GM19328 (cell line): ENCODE data around the gene TYROBP.
"Not testable (repeated sequence)": the region's sequence is repeated elsewhere in the genome, so short reads cannot be mapped to it uniquely, and the experiment has no call there.

Experiments used
- ATAC-seq: cut with Tn5 transposase; IDR thresholded peaks from one replicate; pipeline ENCODE4 v1.9.1; 2021; ENCODE audit warnings: mild to moderate bottlenecking, moderate library complexity; ENCODE audit not compliant: unreplicated experiment

TYROBP gene

GRCh38 chr19:35932291-35932936, 24.3 kb upstream of the TYROBP start:
- no peak for ATAC-seq

- ATAC-seq: no peak
These were observed 23.7 kb upstream of the TYROBP start for GRCh38 chr19:35931874-35932202.

GRCh38 chr19:35931161-35931873, 23.2 kb upstream of the TYROBP start:
- ATAC-seq: peak; percentile 94

GRCh38 chr19:35929876-35930275, 21.8 kb upstream of the TYROBP start:
- ATAC-seq: no peak

DNA sequence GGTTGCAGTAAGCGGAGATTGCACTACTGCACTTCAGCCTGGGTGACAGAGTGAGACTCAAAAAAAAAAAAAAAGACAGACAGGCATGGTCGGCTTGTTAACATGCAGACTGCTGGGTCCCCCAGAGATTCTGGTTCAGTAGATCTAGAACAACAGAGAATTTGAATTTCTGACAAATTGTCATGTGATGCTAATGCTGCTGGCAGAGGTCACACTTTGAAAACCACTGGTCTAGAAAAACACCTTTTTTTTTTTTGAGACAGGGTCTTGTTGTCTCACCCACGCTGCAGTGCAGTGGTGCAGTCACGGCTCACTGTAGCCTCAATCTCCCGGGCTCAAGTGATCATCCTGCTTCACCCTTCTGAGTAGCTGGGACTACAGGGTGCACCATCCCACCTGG, 20.4 kb upstream of the TYROBP start:
- no peak for ATAC-seq

DNA sequence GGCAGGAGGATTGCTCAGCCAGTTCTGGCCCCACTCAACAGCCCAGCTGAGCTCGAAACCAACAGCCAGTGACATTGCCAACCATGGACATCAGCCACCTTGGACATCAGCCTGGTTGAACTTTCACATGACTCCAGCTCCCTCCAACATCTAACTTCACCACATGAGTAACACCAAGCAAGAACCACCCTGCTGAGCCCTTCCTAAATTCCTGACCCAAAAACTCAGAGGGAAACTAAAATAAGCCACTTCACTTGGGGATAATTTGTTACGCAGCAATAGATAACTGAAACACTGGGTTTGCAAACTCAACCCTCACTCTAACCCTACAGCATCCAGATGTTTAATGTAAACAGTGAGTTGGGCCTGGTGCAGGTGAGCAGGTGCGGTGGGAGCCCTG, 17.4 kb upstream of the TYROBP start:
- no peak for ATAC-seq

GRCh38 chr19:35921012-35921411, 12.9 kb upstream of the TYROBP start:
- no peak for ATAC-seq

GRCh38 chr19:35919306-35919705, 11.2 kb upstream of the TYROBP start:
- no peak for ATAC-seq

DNA sequence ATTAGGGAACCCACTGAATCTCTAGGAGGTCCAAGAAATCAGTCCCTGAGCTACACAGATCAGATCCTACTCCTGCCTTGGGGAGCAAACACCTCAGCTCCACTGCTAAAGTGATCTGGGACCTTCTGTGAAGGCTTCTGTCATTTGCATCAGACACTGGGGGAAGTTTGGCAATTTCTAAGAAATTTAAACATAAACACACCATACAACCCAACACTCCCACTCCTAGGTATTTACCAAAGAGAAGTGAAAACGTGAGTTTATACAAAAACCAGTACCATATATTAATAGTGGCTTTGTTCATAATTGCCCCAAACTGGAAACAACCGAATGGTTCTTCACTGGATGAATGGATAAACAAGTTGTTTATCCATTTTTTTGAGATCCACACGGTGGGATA, 7.3 kb upstream of the TYROBP start:
- no peak for ATAC-seq

DNA sequence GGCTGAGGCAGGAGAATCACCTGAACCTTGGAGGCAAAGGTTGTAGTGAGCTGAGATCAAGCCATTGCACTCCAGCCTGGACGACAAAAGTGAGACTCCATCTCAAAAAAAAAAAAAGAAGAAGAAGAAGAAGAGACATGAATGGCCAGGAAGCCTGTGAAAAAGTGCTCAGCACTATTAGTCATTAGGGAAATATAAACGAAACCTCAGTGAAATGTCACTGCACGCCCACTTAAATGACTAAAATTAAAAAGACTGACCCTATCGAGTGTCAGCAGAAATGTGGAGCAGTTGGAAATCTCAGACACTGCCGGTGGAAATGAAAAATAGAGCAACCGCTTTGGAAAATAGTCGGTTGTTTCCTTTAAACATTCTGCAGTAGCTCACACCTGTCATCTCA, 5.5 kb upstream of the TYROBP start:
- no peak for ATAC-seq

DNA sequence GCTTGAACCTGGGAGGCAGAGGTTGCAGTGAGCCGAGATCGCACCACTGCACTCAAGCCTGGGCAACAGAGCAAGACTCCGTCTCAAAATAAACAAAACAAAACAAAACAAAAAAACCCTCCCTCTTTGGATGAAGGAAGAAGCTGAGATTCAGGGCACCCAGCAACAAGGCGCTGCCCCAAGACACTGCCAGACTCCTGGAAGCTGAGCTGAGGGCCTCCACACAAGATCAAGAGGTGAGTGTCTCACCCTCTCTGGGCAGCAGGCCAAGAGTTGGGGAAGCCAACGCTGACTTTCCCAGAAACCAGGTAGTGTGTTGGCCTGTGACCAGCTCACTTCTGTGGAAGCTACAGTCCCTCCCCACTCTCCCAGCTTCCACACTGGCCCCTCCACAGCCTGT, 3.7 kb upstream of the TYROBP start:
- no peak for ATAC-seq

DNA sequence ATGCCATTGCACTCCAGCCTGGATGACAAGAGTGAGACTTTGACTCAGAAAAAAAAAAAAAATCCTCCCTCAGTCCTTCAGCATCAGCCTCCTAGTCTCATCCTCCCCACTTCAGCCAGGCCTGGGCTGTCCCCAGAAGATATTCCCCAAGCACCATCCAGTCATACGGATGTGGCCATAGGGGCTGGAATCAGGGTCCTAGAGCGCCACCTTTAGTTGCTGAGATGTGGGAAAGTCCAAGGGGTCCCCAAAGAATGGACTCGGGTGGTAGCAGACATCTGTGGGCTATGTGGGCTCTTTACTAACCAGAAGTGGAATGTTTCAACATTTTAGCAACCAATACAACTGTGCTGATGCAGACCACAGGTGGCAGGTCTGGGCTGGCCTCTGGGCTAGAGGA, 3.1 kb upstream of the TYROBP start:
- no peak for ATAC-seq

- not testable (repeated sequence) for ATAC-seq
These were observed 2.3 kb upstream of the TYROBP start for GRCh38 chr19:35910355-35910754.

DNA sequence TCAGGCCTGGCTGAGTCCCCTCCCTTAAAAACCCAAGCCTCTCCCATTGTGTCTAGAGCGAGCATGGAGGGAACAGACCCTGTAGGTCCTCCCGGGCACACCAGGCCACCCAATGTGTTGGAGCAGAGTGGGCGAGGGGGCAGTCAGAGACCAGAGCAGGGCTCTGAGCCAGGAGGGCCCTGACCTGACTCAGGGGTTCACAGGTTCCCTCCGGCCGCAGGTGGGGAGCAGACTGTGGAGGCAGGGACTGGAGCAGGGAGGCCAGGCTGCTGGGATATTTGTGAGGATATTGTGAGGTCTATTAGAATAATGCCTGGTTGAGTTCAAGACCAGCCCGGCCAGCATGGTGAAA, 1.6 kb upstream of the TYROBP start:
- no peak for ATAC-seq

DNA sequence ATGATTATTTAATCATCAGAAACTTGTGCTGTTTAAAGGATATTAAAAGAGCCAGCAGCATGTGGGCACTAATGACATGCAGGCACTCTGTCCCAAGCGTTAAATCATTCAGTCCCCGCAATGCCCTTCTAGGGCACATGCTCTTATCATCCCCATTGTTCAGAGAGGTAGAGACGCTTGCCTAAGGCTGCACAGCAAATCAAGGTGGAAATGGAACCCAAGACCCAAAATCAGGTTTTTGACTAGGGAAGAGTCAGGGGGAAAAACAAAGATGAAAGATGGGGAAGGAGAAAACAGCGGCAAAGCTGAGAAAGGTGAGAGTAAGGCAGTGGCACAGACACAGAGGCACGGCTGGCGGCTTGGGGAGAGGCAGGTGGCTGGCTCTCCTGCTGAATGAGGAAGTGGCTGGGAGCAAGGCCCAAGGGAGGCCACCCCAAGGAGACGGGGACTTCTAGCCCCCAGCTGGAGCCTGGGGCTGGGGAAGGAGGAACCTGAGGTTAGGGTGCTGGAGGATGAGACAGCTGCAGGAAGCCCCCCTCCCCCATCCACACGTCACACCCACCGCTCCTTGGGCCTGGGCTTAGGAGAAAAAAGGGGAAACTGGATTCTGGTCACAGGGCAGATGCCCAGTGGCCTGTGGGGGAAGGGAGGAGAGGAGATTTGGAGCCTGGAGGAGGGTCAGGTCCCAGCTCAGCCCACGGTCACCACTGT, 1.0 kb upstream of the TYROBP start:
- no peak for ATAC-seq

DNA sequence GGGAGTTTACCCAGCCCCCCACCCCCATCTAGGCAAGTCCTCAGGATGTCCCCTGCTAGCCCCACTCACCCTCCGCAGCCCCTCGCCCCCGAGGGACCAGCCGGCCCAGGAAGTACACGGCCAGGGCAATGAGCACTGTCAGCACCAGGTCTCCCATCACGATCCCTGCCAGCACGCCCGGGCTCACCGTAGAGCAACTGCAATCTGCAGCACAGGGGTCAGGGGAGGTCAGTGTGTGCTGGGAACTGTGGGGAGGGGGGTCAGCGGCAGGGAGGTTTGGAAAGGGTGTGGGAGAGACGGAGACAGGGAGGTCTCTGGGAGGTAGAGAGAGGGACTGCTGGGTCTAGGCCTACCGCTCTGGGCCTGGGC, 734 bp downstream of the TYROBP start:
- ATAC-seq: no peak

- ATAC-seq: no peak
These were observed 2.8 kb downstream of the TYROBP start for GRCh38 chr19:35905178-35905727.

DNA sequence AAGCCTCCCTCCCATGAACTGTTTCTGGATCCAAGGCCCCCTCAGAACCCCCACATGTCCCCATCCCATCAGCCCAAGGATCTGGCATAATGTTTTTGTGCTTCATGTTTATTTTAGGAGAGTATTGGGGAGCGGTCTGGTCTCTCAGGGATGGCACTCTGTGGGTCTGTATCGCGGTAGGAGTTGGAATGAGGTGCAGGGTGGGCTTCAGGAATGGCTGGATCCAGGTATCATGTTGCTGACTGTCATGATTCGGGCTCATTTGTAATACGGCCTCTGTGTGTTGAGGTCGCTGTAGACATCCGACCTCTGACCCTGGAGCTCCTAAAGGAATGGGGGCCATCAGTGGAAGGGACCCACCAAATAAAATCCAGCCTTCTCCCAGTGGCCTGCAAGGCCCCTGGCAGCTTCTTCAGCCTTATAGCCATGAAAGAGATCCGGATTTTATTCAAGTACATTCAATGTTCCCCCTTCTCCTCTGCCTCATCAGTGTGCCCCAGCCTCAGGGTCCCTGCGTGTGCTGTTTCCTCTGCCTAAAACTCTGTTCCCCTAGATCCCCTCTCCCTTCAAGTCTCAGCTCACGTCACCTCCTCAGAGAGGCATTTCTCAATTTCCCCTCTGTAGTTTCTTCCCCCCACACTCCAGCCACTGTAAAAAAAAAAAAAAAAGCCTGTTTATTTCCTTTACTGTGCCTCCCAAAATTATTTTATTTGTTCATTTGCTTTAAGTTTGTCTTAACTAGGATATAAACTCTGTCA, 3.6 kb downstream of the TYROBP start:
- ATAC-seq: no peak

GRCh38 chr19:35903550-35904179, 4.4 kb downstream of the TYROBP start:
- ATAC-seq: no peak

GRCh38 chr19:35902870-35903475, 5.1 kb downstream of the TYROBP start:
- ATAC-seq: no peak
